ENCODE results near the gene NKAIN2.
"Not testable (repeated sequence)": the region's sequence is repeated elsewhere in the genome, so short reads cannot be mapped to it uniquely, and the experiment has no call there.

Gene NKAIN2

GRCh38 chr6:123967905-123968304 is 164.2 kb downstream of the NKAIN2 start:
- no peak for DNase-seq (ENCODE audit: low read depth)

- DNase-seq (ENCODE audit: low read depth) = no peak
Observed at GRCh38 chr6:123972600-123973294, 169.1 kb downstream of the NKAIN2 start.

GRCh38 chr6:123980311-123980710 is 176.6 kb downstream of the NKAIN2 start:
- no peak for DNase-seq (ENCODE audit: low read depth)

- DNase-seq (ENCODE audit: low read depth) = no peak
Observed at GRCh38 chr6:123986938-123987337, 183.3 kb downstream of the NKAIN2 start.

- not testable (repeated sequence) for DNase-seq (ENCODE audit: low read depth)
Observed at GRCh38 chr6:123989918-123990317, 186.3 kb downstream of the NKAIN2 start.

GRCh38 chr6:123990376-123990775 is 186.7 kb downstream of the NKAIN2 start:
- DNase-seq (ENCODE audit: low read depth) = no peak

GRCh38 chr6:123994168-123994567 is 190.5 kb downstream of the NKAIN2 start:
- no peak for DNase-seq (ENCODE audit: low read depth)

- DNase-seq (ENCODE audit: low read depth) = no peak
Observed at GRCh38 chr6:123994891-123995635, 191.4 kb downstream of the NKAIN2 start.

- DNase-seq (ENCODE audit: low read depth) = no peak
Observed at GRCh38 chr6:123997223-123997622, 193.6 kb downstream of the NKAIN2 start.

GRCh38 chr6:124002377-124003081 is 198.9 kb downstream of the NKAIN2 start:
- DNase-seq (ENCODE audit: low read depth) = no peak

GRCh38 chr6:124007266-124007665 is 203.6 kb downstream of the NKAIN2 start:
- DNase-seq (ENCODE audit: low read depth) = no peak

GRCh38 chr6:124008000-124008987 is 204.6 kb downstream of the NKAIN2 start:
- no peak for DNase-seq (ENCODE audit: low read depth)

GRCh38 chr6:124008988-124009765 is 205.5 kb downstream of the NKAIN2 start:
- DNase-seq (ENCODE audit: low read depth) = no peak

- no peak for DNase-seq (ENCODE audit: low read depth)
Observed at GRCh38 chr6:124010574-124010973, 206.9 kb downstream of the NKAIN2 start.

GRCh38 chr6:124011180-124011579 is 207.5 kb downstream of the NKAIN2 start:
- DNase-seq (ENCODE audit: low read depth) = no peak

- not testable (repeated sequence) for DNase-seq (ENCODE audit: low read depth)
Observed at GRCh38 chr6:124022051-124022450, 218.4 kb downstream of the NKAIN2 start.

GRCh38 chr6:124022641-124023040 is 219.0 kb downstream of the NKAIN2 start:
- DNase-seq (ENCODE audit: low read depth) = no peak

- no peak for DNase-seq (ENCODE audit: low read depth)
Observed at GRCh38 chr6:124026694-124027093, 223.0 kb downstream of the NKAIN2 start.

- DNase-seq (ENCODE audit: low read depth) = no peak
Observed at GRCh38 chr6:124027392-124027791, 223.7 kb downstream of the NKAIN2 start.

GRCh38 chr6:124028117-124028516 is 224.5 kb downstream of the NKAIN2 start:
- DNase-seq (ENCODE audit: low read depth) = no peak

GRCh38 chr6:124029567-124029966 is 225.9 kb downstream of the NKAIN2 start:
- DNase-seq (ENCODE audit: low read depth) = no peak

Data from activated T-helper 1 cell treated with Interleukin-2 at 50 U/mL for 16 hours (primary cell).